ENCODE measurements around the gene ZNF490. TPM values are rescaled to one million over a fixed set of nuclear protein-coding genes. Genes with fewer than 3 reads are reported as not detected.
A peak's percentile ranks its signal among the peaks of the same experiment; 100 is the strongest.
"Not testable (repeated sequence)": the region's sequence is repeated elsewhere in the genome, so short reads cannot be mapped to it uniquely, and the experiment has no call there.

The ZNF490 gene
- total RNA-seq, 2 donors from 2014 or later = 7.3 to 11.1 TPM

- H3K27me3 Mint-ChIP-seq = no peaks in the 10 kb centered on the region
- peaks cover 12% of the 10 kb centered on the region for H3K36me3 Mint-ChIP-seq (ENCODE audit: low read depth)
- ATAC-seq (replicated peaks) = no peak
- H3K4me3 Mint-ChIP-seq = no peak overlapping the region
- no peaks in the 10 kb centered on the region for H3K9me3 Mint-ChIP-seq
- peaks cover 5% of the 10 kb centered on the region for H3K4me1 Mint-ChIP-seq
- H3K27ac Mint-ChIP-seq = no peak overlapping the region
Measured at GRCh38 chr19:12638611-12639182, 28.1 kb upstream of the ZNF490 start.

GRCh38 chr19:12636631-12637030 is 26.0 kb upstream of the ZNF490 start:
- no peak for ATAC-seq (replicated peaks)
- Mint-ChIP-seq H3K4me3 (no peak overlapping the region), H3K27ac (no peak overlapping the region)

GRCh38 chr19:12629215-12629614 is 18.6 kb upstream of the ZNF490 start:
- peak; percentile 80 for ATAC-seq (replicated peaks)
- Mint-ChIP-seq H3K4me1 (peaks cover 9% of the 10 kb centered on the region), H3K36me3 (ENCODE audit: low read depth) (peaks cover 80% of the 10 kb centered on the region), H3K4me3 (no peak overlapping the region), H3K9me3 (peaks cover 10% of the 10 kb centered on the region), H3K27ac (no peak overlapping the region), H3K27me3 (no peaks in the 10 kb centered on the region)

More at GRCh38 chr19:12636631-12637030, 26.0 kb upstream of the ZNF490 start:
- Mint-ChIP-seq H3K9me3 (no peaks in the 10 kb centered on the region), H3K27me3 (no peaks in the 10 kb centered on the region), H3K4me1 (peaks cover 5% of the 10 kb centered on the region), H3K36me3 (ENCODE audit: low read depth) (peaks cover 14% of the 10 kb centered on the region)

GRCh38 chr19:12628040-12629022 is 17.7 kb upstream of the ZNF490 start:
- Mint-ChIP-seq H3K36me3 (ENCODE audit: low read depth) (peaks cover 80% of the 10 kb centered on the region), H3K4me1 (peaks cover 9% of the 10 kb centered on the region), H3K27me3 (no peaks in the 10 kb centered on the region)

GRCh38 chr19:12626958-12627357 is 16.3 kb upstream of the ZNF490 start:
- Mint-ChIP-seq H3K36me3 (ENCODE audit: low read depth) (peaks cover 82% of the 10 kb centered on the region), H3K4me1 (peaks cover 9% of the 10 kb centered on the region), H3K27me3 (no peaks in the 10 kb centered on the region), H3K27ac (no peak overlapping the region), H3K9me3 (peaks cover 10% of the 10 kb centered on the region), H3K4me3 (no peak overlapping the region)
- peak; percentile 70 for ATAC-seq (replicated peaks)

More at GRCh38 chr19:12628040-12629022, 17.7 kb upstream of the ZNF490 start:
- ATAC-seq (replicated peaks) = no peak
- H3K4me3 Mint-ChIP-seq = no peak overlapping the region
- H3K27ac Mint-ChIP-seq = no peak overlapping the region
- H3K9me3 Mint-ChIP-seq = peaks cover 10% of the 10 kb centered on the region

- Mint-ChIP-seq H3K36me3 (ENCODE audit: low read depth) (peaks cover 72% of the 10 kb centered on the region), H3K4me3 (no peak overlapping the region), H3K4me1 (peaks cover 5% of the 10 kb centered on the region), H3K27me3 (no peaks in the 10 kb centered on the region), H3K27ac (no peak overlapping the region), H3K9me3 (peaks cover 5% of the 10 kb centered on the region)
- ATAC-seq (replicated peaks) = no peak
Measured at GRCh38 chr19:12623361-12624031, 12.9 kb upstream of the ZNF490 start.

- H3K27me3 Mint-ChIP-seq; H3K27ac Mint-ChIP-seq; H3K4me1 Mint-ChIP-seq; ATAC-seq (replicated peaks); H3K9me3 Mint-ChIP-seq; H3K4me3 Mint-ChIP-seq: not testable (repeated sequence)
- peaks cover 70% of the 10 kb centered on the region for H3K36me3 Mint-ChIP-seq (ENCODE audit: low read depth)
Measured at GRCh38 chr19:12621253-12622024, 10.8 kb upstream of the ZNF490 start.

GRCh38 chr19:12617646-12618045 is 7.0 kb upstream of the ZNF490 start:
- Mint-ChIP-seq H3K27ac (no peak overlapping the region), H3K36me3 (ENCODE audit: low read depth) (peaks cover 69% of the 10 kb centered on the region), H3K27me3 (no peaks in the 10 kb centered on the region), H3K9me3 (no peaks in the 10 kb centered on the region), H3K4me1 (peaks cover 20% of the 10 kb centered on the region), H3K4me3 (no peak overlapping the region)
- no peak for ATAC-seq (replicated peaks)

- peak overlapping the region; percentile 99 for H3K4me3 Mint-ChIP-seq
- H3K9me3 Mint-ChIP-seq = no peaks in the 10 kb centered on the region
- H3K36me3 Mint-ChIP-seq (ENCODE audit: low read depth) = peaks cover 44% of the 10 kb centered on the region
- H3K4me1 Mint-ChIP-seq = peaks cover 11% of the 10 kb centered on the region
- H3K27ac Mint-ChIP-seq = peak overlapping the region; percentile 94
- H3K27me3 Mint-ChIP-seq = no peaks in the 10 kb centered on the region
- no peak for ATAC-seq (replicated peaks)
Measured at GRCh38 chr19:12611361-12611699, 717 bp upstream of the ZNF490 start.

GRCh38 chr19:12607631-12608030 is 3.0 kb downstream of the ZNF490 start:
- Mint-ChIP-seq H3K27ac (no peak overlapping the region), H3K9me3 (no peaks in the 10 kb centered on the region), H3K36me3 (ENCODE audit: low read depth) (peaks cover 9% of the 10 kb centered on the region), H3K4me1 (no peaks in the 10 kb centered on the region), H3K4me3 (no peak overlapping the region), H3K27me3 (no peaks in the 10 kb centered on the region)
- ATAC-seq (replicated peaks) = no peak

GRCh38 chr19:12606796-12607195 is 3.8 kb downstream of the ZNF490 start:
- Mint-ChIP-seq H3K9me3 (no peaks in the 10 kb centered on the region), H3K4me1 (no peaks in the 10 kb centered on the region), H3K4me3 (no peak overlapping the region), H3K27me3 (no peaks in the 10 kb centered on the region), H3K27ac (no peak overlapping the region), H3K36me3 (ENCODE audit: low read depth) (peaks cover 8% of the 10 kb centered on the region)
- no peak for ATAC-seq (replicated peaks)

GRCh38 chr19:12603714-12604113 is 6.9 kb downstream of the ZNF490 start:
- no peaks in the 10 kb centered on the region for H3K27me3 Mint-ChIP-seq
- H3K36me3 Mint-ChIP-seq (ENCODE audit: low read depth) = peaks cover 16% of the 10 kb centered on the region
- no peaks in the 10 kb centered on the region for H3K9me3 Mint-ChIP-seq
- H3K4me3 Mint-ChIP-seq = peak overlapping the region; percentile 37
- ATAC-seq (replicated peaks) = peak; percentile 100
- no peaks in the 10 kb centered on the region for H3K4me1 Mint-ChIP-seq
- H3K27ac Mint-ChIP-seq = peak overlapping the region; percentile 77

- ATAC-seq (replicated peaks) = no peak
- Mint-ChIP-seq H3K36me3 (ENCODE audit: low read depth) (peaks cover 23% of the 10 kb centered on the region), H3K4me3 (no peak overlapping the region), H3K27me3 (no peaks in the 10 kb centered on the region), H3K9me3 (no peaks in the 10 kb centered on the region), H3K27ac (no peak overlapping the region), H3K4me1 (no peaks in the 10 kb centered on the region)
Measured at GRCh38 chr19:12597594-12597993, 13.0 kb downstream of the ZNF490 start.

GRCh38 chr19:12596927-12597548 is 13.6 kb downstream of the ZNF490 start:
- no peaks in the 10 kb centered on the region for H3K4me1 Mint-ChIP-seq
- peaks cover 23% of the 10 kb centered on the region for H3K36me3 Mint-ChIP-seq (ENCODE audit: low read depth)
- H3K27ac Mint-ChIP-seq = no peak overlapping the region
- H3K27me3 Mint-ChIP-seq = no peaks in the 10 kb centered on the region
- no peak for ATAC-seq (replicated peaks)
- H3K4me3 Mint-ChIP-seq = no peak overlapping the region
- H3K9me3 Mint-ChIP-seq = no peaks in the 10 kb centered on the region
